ENCODE data around the gene FAM20A.

The FAM20A gene

DNA sequence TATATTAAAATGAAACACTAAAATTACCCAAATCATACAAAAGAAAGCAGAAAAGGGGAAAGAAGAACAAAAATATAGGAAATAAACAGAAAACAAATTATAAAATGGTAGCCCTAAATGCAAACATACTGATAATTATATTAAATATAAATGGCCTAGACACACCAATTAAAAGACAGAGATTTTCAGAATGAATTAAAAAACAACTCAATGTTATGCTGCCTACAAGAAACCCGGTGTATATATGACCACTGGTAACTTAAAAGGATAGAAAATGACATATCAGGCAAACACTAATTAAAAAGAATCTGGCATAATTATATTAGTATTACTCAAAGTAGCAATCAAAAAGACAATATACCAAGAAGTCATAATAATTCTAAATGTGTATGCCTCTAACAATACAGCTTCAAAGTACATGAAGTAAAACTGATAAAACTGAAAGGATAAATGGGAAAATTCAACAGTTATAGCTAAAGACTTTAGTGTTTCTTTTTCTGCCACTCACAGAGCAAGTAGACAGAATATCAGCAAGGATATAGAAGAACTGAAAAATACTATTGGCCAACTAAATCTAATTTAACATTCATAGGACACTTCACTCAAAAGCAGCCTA is 7.5 kb upstream of the FAM20A start:
- DNase-seq, result no peak

GRCh38 chr17:68606451-68607307 is 5.5 kb upstream of the FAM20A start:
- peak; percentile 73 for DNase-seq

DNA sequence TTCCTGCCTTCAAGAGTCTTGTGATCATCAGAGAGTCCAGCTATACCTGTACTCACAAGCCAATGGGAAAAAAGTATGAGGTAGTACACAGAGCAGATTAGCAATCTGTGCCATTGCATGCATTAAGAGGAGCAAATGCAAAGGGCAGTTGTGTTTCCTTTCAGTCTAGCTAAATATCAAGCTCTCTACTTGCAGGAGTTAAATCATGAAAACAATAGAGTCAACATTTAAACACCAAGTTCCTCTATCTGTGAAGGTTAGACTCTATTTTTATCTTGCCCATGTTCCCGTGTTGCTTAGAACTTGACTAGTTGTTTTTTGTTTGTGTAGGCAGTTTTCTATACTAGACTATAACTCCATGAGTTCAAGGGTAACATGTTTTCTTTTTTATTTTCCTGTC is 4.7 kb upstream of the FAM20A start:
- DNase-seq, result peak; percentile 74

GRCh38 chr17:68603656-68604055 is 2.5 kb upstream of the FAM20A start:
- no peak for DNase-seq

GRCh38 chr17:68603027-68603426 is 1.9 kb upstream of the FAM20A start:
- DNase-seq, result no peak

DNA sequence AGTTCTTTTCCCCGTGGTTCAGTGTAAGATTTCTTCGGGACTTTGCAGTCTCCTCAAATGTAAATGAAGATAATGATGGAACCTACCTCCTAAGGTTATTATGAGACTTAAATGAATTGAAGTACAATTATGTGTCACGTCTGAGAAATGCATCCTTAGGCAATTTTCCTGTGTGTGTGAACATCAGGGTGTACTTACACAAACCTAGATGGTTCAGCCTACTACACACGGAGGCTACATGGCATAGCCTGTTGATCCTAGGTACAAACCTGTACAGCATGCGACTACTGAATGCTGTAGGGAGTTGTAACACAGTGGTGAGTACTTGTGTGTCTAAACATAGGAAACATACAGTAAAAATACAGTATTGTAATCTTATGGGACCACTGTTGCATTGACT is 1.1 kb upstream of the FAM20A start:
- DNase-seq, result no peak

DNA sequence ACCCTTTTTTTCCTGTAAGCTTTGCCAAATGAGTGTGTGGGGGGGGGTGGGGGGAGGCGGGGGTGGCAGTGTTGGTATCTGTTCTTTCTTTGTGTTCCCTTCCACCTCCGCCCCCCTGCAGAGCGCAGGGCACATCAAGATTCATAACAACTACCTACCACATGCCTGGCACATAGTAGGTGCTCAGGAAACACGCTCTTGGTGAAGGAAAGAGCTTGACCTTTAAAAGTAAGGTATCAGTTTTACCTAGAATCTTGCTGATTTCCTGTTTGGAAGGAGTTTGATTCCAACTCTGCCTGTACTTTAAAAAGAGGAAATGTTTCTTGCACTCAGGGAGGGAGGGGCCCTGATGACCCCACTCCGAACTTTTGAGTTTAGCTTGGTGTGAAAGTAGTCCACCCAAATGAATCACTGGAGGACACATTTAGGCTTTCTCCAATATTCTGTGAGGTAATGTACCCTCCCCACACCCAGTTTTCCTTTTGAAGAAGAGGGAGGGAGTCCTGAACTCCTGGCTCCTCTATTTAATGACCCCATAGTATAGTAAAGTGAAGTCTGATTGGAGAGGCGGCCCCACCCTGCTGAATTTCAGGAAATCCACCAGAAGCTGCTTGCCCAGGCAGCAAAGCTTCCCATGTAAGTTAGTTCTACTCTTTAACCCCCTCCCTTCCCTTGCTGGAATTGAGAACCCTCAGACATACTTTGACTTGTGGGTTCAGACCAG is 560 bp upstream of the FAM20A start:
- DNase-seq, result peak; percentile 70

GRCh38 chr17:68600067-68600930 is 868 bp downstream of the FAM20A start:
- peak; percentile 69 for DNase-seq

DNA sequence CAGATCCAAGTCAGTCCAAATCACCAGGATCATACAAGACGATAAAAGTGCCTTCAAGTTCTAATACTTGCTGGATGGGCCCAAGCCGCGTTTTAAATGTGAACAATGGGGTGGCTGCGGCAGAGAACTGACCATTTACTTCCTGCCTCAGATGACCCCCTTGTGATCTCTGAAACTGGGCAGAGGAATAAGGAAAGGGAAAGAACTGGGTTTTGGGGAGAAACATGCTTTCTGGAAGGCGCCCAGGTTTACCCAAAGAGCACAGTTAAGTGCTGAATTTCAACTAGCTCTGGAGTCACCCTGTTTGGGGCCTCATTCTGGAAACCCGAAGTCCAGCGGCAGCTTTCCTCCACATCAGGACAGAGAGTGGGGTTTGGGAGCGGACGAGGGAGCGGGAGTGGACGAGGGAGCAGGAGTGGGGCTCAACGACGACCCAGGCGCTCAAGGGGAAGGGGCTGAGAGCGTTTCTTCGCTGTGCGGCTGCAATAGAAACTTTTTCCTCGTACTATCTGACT is 1.6 kb downstream of the FAM20A start:
- DNase-seq, result no peak

DNA sequence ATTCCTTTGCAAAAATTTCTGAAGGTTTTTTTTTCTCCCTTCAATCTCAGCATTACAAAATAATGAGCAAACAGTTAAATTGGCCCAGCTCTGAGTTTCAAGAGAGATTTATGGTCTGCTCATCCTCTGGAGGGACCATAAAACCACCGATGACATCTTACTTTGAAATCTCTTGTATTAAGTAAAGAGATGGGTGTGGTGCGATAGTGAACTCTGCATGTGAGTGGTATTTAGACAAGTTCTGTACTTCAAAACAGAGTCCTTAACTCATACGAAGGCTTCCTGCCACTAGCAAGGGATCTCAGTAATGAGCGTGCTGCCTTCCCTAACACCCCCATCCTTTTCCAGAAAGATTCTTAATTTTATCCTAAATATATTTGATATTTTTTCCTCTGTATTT is 2.1 kb downstream of the FAM20A start:
- no peak for DNase-seq

DNA sequence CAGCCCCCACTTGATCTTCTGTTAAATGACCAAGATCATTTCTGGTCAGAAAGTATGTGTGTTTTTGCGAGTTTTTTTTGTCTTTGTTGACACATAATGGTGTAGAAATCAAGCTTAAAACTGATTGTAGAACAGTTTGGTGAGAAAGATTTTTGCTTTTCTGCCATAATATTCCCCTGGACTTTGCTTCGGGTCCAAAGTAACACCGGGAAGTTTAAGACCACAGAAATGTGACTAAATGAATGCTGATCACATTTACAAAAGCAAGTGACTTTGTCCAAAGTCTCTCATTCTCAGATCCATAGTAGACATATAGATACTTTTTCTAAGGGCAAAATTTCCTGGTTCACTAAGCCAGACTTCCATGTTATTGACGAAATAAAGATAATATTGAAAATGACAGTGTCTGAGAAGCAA is 2.6 kb downstream of the FAM20A start:
- no peak for DNase-seq

DNA sequence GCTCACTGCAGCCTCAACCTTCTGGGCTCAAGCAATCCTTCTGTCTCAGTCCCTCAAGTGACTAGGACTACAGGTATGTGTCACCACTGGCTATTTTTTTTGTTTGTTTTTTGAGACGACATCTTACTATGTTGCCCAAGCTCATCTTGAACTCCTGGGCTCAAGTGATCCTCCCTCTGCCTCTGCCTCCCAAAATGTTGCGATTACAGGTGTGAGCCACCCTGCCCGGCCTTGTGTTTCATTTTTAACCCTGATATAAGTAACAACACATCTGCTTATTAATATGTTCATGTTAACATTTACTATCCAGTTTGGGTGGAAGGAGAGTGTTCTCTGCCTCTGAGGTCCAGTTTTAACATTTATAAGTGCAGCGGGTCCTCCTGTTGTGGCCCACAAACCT is 3.1 kb downstream of the FAM20A start:
- DNase-seq, result no peak

DNA sequence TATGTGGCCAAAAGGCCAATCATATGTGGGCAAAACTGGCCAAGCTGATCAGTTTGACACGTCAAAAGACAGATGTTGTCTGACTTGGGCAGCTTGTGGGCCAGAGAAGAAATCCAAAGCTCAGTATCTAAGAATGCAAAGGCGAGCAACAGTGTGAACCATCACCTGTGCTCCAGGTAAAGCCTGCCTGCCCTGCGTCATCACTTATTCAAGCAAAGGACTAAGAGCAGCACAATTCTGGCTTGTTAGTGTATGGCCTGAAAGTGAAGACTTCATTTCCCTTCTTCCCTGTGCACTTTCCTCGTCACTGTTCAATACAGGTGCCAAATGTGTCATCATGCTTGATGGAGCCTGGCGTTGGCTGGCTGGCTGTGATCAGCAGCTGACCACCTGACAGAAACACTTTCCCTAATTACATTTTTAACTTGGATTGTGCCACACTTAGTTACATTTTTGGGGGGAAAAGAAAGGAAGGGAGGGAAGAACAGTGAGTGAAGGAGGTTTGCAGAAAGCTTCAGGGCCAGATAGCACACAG is 4.7 kb downstream of the FAM20A start:
- DNase-seq, result peak; percentile 74

GRCh38 chr17:68595986-68596385 is 5.2 kb downstream of the FAM20A start:
- peak; percentile 77 for DNase-seq

DNA sequence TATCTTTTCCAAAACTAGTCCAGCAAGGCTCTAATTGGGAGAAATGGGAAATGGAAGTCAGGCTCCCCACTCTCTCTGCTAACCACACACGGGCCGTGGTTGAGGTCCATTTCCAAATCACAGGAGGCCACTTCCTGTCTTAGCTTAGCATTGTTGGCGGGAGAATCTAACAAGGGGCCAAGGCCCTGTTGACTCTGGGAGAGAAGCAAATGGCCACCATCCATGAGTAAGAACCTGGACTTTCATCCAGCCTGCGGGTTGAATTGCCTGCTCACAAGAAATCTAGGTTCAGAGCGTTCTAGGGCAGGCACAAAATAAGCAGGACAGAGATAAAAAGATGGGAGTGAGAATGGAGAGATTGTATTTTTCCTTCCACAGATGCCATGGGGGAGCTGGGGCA is 5.7 kb downstream of the FAM20A start:
- peak; percentile 45 for DNase-seq

- DNase-seq, result no peak
Measured at GRCh38 chr17:68594552-68594951, 6.6 kb downstream of the FAM20A start.

DNA sequence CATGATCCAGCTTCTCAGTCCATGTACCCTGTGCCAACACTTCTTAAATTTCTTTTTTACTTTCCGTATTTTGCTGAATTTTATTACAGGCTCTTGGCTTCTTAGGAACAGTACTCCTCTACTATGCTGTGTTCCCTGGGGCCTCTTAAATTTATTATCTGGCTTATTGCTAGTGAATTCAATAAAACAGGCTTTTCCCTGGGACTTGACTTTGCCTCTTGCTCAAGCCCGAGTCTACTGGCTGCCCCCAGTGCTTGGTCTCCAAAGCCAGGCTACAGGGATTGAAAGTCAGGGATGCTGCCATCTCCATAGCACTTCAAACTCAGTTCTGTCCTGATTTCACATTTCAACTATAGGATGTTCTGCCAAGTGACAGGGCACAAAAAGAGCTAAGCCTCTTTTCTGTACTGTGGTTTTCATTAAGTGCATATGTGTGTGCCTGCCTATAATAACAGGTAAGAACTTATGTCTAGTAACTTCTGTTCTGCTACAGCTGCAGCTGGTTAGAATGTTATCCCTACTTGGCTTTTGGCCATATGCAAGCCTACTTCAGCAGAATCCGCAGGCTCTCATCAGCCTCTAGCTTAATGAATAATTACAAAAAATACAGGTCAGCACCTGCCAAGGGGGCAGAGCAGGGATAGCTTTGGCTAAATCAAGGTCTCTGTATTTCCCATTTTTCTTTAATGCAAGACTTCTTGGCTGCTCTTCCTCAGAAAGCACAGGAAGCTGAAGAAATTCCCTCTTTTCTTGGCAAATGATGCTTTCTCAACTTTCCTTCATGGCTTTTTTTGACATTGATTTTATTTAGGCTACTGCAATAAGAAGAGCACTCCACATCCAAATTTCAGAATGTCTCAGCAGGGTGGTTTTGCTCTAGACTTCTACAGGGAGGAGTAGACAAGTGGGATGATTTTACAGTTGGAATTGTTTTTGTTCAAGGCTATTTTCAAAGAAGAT is 8.2 kb downstream of the FAM20A start:
- peak; percentile 93 for DNase-seq

GRCh38 chr17:68592009-68592408 is 9.2 kb downstream of the FAM20A start:
- no peak for DNase-seq

DNA sequence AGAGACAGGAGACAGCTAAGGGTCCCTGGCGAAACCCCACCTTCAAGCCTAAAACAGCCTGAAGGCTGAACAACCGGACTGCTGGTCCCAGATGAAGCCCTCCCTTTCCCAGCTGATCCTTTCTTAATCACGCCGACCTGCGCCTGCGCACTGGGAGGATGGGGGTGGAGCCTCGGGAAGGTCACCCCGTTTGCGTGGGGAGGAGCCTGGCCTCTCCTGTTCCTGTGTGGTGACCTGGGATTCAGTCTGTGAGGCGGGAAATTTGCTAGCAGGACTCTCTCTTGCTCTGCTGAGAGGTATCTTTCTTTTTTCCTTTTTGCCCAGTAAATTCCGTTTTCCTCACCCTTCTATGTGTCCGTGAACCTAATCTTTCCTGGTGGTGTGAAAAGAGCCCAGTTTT is 9.6 kb downstream of the FAM20A start:
- DNase-seq, result peak; percentile 75

GRCh38 chr17:68589086-68589485 is 12.1 kb downstream of the FAM20A start:
- no peak for DNase-seq

DNA sequence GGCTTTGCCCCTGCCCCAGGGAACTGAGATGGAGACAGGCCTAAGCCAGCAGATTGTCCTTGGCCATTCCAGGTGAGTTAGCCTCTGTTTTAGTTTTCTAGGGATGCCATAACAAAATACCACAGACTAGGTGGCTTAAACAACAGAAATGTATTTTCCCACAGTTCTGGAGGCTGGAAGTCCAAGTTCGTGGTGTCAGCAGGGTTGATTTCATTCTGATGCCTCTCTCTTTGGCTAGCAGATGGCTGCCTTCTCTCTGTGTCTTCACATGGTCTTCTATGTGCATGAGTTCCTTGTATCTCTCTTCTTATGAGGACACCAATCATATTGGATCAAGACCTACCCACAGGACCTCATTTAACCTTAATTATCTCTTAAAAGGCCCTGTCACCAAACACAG is 12.8 kb downstream of the FAM20A start:
- no peak for DNase-seq

Measured in RPMI8226 (cell line).